Lung (tissue), 12 donors: ENCODE results near the gene KRTAP5-6. TPM values are rescaled to one million over a fixed set of nuclear protein-coding genes. Genes with fewer than 3 reads are reported as not detected.

Source experiments
- ATAC-seq: fragments of 200-7000 bp; cut with Tn5 transposase; one replicate; pipeline ENCODE4 v1.9.1; 2020; ENCODE audit warnings: moderate number of reproducible peaks; ENCODE audit not compliant: insufficient read depth, low FRiP score
- DNase-seq, 3 donors: peaks; one replicate each; pipeline ENCODE4 v3.0.0-alpha.2; 2013 to 2017
- H3K27ac ChIP-seq, 2 donors: one replicate each; pipeline ENCODE4 v1.5.1; 2013; ENCODE audit warnings: mild to moderate bottlenecking in 2 of 2, moderate library complexity in 2 of 2, control low read depth in 1 of 2, inconsistent platforms in 1 of 2, low read depth in 1 of 2, low read length in 1 of 2
- H3K27me3 ChIP-seq, 3 donors: one replicate each; pipeline ENCODE4 v1.5.1; 2013; ENCODE audit warnings: low read length in 2 of 3; ENCODE audit not compliant: control insufficient read depth in 3 of 3, insufficient read depth in 3 of 3
- H3K36me3 ChIP-seq, 4 donors: one replicate each; pipeline ENCODE4 v1.5.1; 2013; ENCODE audit warnings: low read length in 4 of 4, mild to moderate bottlenecking in 1 of 4, moderate library complexity in 1 of 4; ENCODE audit not compliant: control insufficient read depth in 4 of 4, insufficient read depth in 4 of 4
- H3K4me1 ChIP-seq, 5 donors: one replicate each; pipeline ENCODE4 v1.5.1; 2013; ENCODE audit warnings: low read length in 5 of 5, mild to moderate bottlenecking in 2 of 5, moderate library complexity in 1 of 5; ENCODE audit not compliant: control insufficient read depth in 5 of 5, insufficient read depth in 5 of 5
- H3K4me3 ChIP-seq: one replicate; pipeline ENCODE4 v1.5.1; 2013; ENCODE audit warnings: mild to moderate bottlenecking, control low read depth, moderate library complexity
- H3K9ac ChIP-seq, 2 donors: one replicate each; pipeline ENCODE4 v1.5.1; 2013; ENCODE audit warnings: low read length in 2 of 2, control low read depth in 1 of 2; ENCODE audit not compliant: insufficient read depth in 1 of 2
- H3K9me3 ChIP-seq, 4 donors: one replicate each; pipeline ENCODE4 v1.5.1; 2013; ENCODE audit warnings: low read length in 3 of 4, mild to moderate bottlenecking in 1 of 4, moderate library complexity in 1 of 4; ENCODE audit not compliant: control insufficient read depth in 4 of 4, insufficient read depth in 3 of 4
- WGBS, 2 donors: extraction: QIAGEN DNeasy Blood & Tissue Kit; methylation state at CpG; one replicate each; pipeline ENCODE4 v1.1.7; 2013; 5-methylcytosine and 5-hydroxymethylcytosine counted together
- polyA plus RNA-seq, 2 donors: library from polyadenylated mRNA; stranded (reverse); fragments of 200-250 nt; gene quantifications; one replicate each; pipeline ENCODE4 v1.2.1, GENCODE V29; 2013
- total RNA-seq, 2 donors: library from RNA; depleted of rRNA in 1 of 2; stranded (reverse); fragments of >200 nt in 1 of 2; gene quantifications; one replicate each; pipeline ENCODE4 v1.2.1, GENCODE V29; 2014 to 2021
- TF ChIP-seq, protein P1 (sequence below): IDR thresholded peaks from 2 replicates; pipeline ENCODE4 v1.5.1; 2012; ENCODE audit warnings: mild to moderate bottlenecking; ENCODE audit errors: control extremely low read depth, extremely low read depth
- donor health status: control.
- donor health status: control.
- donor health status: Bipolar disorder and iron deficiency.
- donor health status: healthy.
- donor health status: DM: yes; HTN: yes; CAD: no.

Gene KRTAP5-6
- total and polyA plus RNA-seq, 4 donors = not detected

DNA sequence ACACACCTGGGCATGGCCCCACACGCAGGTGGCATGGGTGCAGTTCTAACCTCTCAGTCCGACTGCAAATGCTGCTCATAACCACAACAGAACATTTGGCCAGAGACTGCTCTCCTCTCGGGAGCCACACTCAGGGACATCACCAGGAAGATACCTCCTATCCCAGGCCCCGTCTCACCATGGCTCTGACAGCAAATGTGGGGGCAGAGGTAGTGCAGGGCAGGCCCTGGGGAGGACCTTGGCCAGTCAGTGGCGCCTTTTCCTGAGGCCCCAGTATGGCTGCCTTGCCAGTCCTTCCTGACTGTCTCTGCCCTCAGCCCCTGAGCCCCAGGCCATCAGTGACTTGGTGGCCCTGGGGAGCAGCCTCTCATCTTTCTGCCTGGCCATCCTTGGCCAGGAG, 2.8 kb downstream of the KRTAP5-6 start:
- TF ChIP-seq, protein P1, sequence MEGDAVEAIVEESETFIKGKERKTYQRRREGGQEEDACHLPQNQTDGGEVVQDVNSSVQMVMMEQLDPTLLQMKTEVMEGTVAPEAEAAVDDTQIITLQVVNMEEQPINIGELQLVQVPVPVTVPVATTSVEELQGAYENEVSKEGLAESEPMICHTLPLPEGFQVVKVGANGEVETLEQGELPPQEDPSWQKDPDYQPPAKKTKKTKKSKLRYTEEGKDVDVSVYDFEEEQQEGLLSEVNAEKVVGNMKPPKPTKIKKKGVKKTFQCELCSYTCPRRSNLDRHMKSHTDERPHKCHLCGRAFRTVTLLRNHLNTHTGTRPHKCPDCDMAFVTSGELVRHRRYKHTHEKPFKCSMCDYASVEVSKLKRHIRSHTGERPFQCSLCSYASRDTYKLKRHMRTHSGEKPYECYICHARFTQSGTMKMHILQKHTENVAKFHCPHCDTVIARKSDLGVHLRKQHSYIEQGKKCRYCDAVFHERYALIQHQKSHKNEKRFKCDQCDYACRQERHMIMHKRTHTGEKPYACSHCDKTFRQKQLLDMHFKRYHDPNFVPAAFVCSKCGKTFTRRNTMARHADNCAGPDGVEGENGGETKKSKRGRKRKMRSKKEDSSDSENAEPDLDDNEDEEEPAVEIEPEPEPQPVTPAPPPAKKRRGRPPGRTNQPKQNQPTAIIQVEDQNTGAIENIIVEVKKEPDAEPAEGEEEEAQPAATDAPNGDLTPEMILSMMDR = no peak
- no peak overlapping the region for H3K4me3 ChIP-seq
- no peak for DNase-seq
- no peaks in the 10 kb centered on the region for H3K4me1 ChIP-seq
- WGBS, 2 donors = 85 to 90% methylated on average over 5 of the region's 5 CpGs
- H3K9ac ChIP-seq = no peak overlapping the region
- H3K27me3 ChIP-seq = no peaks in the 10 kb centered on the region
- peaks cover 0 to 2% (median 0%) of the 10 kb centered on the region in 4 donors for H3K9me3 ChIP-seq
- no peaks in the 10 kb centered on the region for H3K36me3 ChIP-seq
- no peak for ATAC-seq
- H3K27ac ChIP-seq = no peak overlapping the region

DNA sequence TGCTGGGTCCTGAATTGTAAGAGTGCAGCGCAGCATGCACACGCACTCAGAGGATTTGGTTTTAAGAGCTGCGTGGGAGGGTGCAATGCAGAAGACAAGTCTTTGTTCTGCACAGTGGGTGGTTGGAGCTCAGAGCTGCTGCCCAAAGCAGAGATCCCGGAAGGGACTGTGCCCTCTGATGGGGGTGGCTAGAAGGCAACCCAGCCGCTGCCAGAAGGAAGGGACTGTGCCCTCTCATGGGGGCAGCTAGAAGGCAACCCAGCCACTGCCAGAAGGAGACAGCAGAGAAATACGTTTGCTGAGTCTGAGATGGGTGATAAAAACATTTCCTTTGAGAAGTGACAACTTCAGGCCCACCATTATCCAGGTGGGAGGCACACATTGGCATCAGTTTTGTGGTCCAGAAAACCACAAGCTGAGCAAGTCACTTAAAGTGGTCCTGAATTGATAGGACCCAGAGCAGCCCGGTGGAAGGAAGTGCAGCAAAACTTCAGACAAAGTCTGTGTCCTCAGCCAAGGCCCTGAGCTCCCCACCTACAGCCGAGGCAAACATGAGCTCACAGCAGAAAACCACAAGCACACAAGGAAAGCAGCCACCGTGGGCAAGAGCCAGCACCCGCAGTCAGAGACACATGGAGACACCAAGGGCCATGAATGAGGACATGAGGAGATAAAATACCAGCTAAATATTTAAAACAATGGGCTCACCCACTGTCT, 4.3 kb downstream of the KRTAP5-6 start:
- DNase-seq = no peak
- Histone ChIP-seq H3K27me3 (no peaks in the 10 kb centered on the region), H3K36me3 (no peaks in the 10 kb centered on the region), H3K9me3 (peaks cover 0 to 2% (median 0%) of the 10 kb centered on the region in 4 donors), H3K9ac (no peak overlapping the region), H3K4me1 (no peaks in the 10 kb centered on the region), H3K27ac (no peak overlapping the region), H3K4me3 (no peak overlapping the region)
- WGBS, 2 donors = 68 to 74% methylated on average over 10 of the region's 10 CpGs
- no peak for ATAC-seq
- TF ChIP-seq, protein P1 = no peak

DNA sequence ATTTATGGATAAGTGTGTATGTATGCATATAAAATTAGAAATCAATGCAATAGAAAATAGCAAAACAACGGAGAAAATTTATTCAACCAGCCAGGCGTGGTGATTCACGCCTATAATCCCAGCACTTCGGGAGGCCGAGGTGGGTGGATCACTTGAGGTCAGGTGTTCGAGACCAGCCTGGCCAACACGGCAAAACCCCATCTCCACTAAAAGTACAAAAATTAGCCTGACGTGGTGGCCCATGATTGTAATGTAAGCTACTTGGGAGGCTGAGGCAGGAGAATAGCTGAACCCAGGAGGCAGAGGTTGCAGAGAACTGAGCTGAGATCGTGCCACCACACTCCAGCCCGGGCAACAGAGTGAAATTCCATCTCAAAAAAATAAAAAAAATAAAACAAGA, 5.5 kb downstream of the KRTAP5-6 start:
- no peak overlapping the region for H3K27ac ChIP-seq
- ATAC-seq (no peak), DNase-seq (no peak)
- no peak overlapping the region for H3K9ac ChIP-seq
- H3K36me3 ChIP-seq = no peaks in the 10 kb centered on the region
- 87 to 97% methylated on average over 10 of the region's 10 CpGs for WGBS, 2 donors
- TF ChIP-seq, protein P1 = no peak
- H3K9me3 ChIP-seq = no peaks in the 10 kb centered on the region
- H3K4me1 ChIP-seq = no peaks in the 10 kb centered on the region
- H3K4me3 ChIP-seq = no peak overlapping the region
- no peaks in the 10 kb centered on the region for H3K27me3 ChIP-seq

DNA sequence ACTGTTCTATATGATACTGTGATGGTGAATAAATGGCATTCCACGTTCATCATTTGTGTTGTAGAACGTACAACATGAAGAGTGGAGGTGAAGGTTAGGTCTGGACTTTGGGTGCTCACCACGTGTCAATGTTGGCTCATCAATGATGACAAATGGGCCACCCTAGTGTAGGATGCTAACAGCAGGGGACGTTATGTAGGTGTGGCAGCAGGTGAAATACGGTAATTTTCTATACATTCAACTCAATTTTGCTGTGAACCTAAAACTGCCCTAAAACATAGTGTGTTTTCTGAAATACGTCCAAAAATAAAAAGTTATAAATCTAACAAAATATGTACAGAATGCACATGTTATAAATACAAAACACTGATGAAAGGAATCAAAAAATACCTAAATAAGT, 6.2 kb downstream of the KRTAP5-6 start:
- no peak for ATAC-seq
- 84 to 89% methylated on average over 6 of the region's 6 CpGs for WGBS, 2 donors
- no peaks in the 10 kb centered on the region for H3K27me3 ChIP-seq
- H3K9me3 ChIP-seq = no peaks in the 10 kb centered on the region
- H3K4me1 ChIP-seq = no peaks in the 10 kb centered on the region
- TF ChIP-seq, protein P1 = no peak
- no peak overlapping the region for H3K4me3 ChIP-seq
- no peak overlapping the region for H3K27ac ChIP-seq
- H3K9ac ChIP-seq = no peak overlapping the region
- DNase-seq = no peak
- H3K36me3 ChIP-seq = no peaks in the 10 kb centered on the region
